NK-92 (cell line): ENCODE results near the gene COP1.
"Not testable (repeated sequence)": the region's sequence is repeated elsewhere in the genome, so short reads cannot be mapped to it uniquely, and the experiment has no call there.

Source experiments
- DNase-seq: peaks from one replicate; lab custom pipeline; 2025; ENCODE audit not compliant: unreplicated experiment; lab: John Stamatoyannopoulos, UW

The COP1 gene

DNA sequence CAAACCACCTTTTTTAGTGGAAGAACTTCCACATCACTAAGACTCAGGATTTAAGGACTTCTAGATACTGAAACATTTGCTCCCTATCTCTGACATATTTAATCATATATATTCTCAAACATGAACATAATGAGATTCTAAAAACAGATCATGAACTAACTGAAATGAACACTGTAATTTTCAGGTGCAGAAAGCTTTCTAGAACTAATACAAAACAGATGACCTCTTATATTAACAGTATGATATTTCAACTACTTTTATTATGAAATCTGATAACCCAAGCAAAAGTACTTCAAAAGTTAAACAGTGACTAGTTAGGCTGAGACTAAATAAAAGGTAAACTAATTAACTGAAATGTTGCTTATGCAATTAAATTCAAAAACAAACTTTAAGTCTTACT lies 157.5 kb downstream of the COP1 start:
- no peak for DNase-seq

DNA sequence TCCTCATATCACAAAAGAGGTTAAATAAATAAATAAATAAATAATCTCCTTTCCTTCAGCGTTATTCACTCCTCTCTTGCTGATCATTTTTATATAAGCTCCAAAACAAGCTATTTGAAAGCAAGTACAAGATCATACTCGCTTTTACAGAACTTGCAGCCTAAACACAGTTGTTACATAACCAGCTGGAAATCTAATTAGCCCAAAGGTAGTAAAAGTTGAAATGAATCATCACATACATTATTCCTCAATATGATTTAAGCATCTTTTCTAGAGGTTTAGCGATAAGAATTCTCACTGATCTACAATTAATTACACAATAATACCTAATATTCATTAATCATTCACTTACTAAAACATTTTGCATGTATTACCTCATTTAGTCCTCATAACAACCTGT lies 160.2 kb downstream of the COP1 start:
- no peak for DNase-seq

DNA sequence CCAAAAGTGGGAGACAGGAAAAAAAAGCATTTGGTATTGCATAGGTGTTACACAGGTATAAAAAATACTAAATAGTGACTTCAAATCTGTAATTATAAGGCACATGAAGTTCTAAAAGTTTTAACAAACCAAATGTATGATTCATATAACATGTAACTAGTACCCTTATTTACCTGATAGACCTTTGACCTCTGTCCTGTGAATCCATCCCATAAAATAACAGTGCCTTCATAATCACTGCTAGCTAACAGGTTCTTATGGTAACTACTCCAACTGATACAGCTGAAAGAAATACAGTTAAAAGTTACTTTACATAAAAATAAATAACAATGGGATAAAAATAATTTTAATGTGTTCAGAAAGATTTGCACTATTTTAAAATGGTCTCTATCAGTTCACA lies 163.5 kb downstream of the COP1 start:
- no peak for DNase-seq

DNA sequence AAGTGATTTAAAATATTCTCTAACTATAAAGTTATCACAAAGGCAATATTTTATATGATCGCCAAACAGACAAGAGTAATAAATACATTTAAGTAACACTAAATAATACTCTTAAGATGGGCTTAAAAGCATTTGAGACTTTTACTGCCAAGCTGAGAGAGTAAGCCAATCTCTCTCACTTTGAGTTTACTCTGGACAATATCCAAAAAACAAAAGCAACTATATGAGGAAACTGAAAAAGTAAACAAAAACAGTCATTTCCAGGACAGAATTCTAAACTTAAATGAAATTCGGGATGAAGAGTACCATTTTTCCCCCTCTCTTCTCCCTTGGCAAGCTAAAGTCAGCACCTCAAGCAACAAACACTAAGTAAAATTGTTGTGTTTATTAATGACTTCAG lies 173.2 kb downstream of the COP1 start:
- no peak for DNase-seq

DNA sequence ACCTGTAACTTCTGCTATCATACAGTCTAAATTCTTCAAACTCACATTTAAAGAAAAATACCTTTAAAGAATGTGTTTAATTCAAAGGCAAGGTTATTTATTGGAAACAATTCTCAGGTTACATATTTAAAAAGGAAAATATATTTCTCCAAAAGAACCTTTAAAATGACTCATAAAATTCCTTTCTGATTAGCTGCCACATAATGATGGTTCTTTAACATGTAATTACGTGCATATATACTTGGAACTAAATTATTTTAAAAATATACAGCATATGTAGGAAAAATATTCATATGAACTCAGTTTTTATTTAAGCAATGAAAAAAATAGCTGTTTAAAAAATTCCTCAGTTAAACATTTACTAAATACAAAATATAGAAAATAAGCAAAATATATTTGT lies 173.6 kb downstream of the COP1 start:
- no peak for DNase-seq

DNA sequence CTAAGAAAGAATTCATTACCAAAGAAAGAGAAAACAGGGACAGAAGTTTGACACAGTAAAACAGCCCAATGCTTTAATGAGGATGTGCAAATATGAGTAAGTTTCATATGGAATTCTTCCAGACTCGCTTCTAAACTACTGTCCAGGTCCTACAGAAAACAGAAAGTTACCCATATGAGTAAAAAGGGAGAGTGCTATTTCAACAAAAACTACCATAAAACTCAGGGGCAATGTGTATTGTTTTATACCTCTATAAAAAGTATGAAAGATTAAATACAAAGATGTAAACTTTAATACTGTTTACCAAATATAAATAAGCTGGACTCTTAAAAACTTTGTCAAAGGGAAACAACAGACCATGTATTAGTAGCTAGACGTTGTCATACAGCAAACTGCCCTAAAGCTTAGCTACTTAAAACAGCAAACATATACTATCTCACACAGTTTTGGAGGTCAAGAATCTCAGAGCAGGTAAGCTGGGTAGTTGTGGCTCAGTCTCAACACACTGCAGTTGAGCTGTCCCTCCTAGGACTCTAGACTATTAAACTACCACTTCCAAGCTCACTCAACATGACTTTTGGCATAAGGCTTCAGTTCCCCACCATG lies 174.9 kb downstream of the COP1 start:
- no peak for DNase-seq

DNA sequence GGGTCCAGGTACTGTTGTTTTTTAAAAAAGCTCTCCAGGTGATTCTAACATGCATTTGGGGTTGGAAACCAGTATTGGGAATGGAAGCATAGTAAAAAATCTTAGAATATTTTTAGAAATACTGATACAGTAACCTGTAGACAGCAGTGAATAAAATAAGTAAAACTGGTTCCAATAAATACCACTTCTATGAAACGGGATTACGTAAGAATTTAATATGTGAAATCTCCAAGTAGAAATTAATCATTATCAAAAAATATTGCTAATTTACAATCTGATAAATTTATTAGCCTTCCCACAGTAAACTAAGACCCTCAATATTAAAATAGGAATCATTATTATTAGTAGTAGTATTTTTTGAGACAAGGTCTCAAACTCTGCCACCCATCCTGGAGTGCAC lies 177.5 kb downstream of the COP1 start:
- no peak for DNase-seq

DNA sequence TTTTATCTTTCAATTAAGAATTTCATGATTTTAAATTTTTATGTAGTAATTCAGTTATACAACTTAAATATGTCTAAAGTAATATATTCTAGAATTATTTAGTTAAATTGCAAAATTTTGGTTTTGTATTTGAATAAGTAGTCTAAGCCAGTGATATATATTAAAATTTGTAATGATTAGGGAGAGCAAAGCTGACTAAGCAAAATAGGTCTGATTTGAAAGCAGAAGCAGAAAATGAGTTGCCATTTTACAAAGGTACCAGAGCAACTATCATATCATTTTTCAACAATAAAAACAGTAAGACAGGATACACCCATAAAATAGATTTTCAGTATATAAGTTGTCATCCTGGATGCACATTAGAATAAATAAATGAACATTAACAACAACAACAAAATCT lies 177.9 kb downstream of the COP1 start:
- DNase-seq = no peak

DNA sequence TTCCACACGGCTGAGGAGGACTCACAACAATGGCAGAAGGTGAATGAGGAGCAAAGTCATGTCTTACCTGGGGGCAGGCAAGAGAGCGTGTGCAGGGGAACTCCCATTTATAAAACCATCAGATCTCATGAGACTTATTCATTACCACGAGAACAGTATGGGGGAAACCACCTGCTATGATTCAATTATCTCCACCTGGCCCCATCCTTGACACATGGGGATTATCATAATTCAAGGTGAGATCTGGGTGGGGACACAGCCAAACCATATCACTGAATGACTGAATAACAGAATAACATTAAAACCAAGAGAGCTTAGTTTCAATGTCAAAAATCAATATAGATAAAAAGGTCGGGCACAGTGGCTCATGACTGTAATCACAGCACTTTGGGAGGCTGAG lies 179.2 kb downstream of the COP1 start:
- DNase-seq = not testable (repeated sequence)

DNA sequence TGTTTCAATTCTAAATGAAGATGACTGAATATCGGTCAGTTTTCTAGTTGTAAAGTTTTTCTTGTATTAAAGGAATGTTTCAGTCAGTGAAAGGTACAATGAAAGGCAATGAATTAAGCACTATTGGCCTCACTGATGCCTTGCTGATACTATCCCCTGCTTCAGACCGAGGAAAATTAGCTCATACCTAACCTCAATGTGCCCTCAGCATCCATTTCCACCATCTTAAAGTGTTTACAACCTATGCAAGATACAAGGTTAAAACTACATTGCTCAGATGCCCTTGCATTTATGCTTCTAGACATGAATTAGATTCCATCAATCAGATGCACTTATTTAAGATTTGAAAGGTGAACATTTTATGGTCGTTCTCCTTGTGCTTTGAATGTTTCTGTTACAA lies 184.5 kb downstream of the COP1 start:
- DNase-seq = no peak

DNA sequence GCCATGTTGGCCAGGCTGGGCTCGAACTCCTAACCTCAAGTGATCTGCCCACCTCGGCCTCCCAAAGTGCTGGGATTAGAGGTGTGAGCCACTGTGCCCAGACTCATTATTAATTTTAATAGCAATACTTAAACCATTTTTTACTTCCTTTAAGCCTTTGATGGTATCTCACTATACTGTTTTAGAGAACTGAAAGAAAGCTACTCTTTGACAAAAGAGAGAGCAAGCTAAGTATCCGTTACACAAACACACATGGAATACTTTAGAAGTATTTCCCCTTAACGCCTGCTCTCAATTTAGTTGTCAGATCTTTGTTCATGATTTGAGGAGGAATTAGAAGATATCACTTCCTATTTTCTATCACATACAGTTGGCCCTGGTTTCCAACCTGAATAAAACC lies 189.4 kb downstream of the COP1 start:
- DNase-seq = no peak

DNA sequence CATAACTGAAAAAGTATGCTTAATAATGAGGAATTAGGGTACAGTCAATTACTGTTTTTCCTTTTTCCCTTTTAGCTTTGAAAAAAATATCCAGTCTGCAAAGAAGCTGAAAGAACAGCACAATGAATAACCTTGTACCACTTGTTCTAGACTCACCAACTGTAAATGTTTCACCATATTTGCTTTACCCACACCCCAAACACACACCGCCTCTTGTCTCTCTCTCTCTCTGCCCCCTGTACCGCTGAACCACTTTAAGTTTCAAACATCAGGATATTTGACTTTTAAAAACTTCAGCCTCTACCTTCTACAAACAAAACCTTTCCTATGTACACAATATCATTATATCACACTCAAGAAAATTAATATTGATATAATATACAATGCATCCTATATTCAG lies 197.1 kb downstream of the COP1 start:
- DNase-seq = no peak

DNA sequence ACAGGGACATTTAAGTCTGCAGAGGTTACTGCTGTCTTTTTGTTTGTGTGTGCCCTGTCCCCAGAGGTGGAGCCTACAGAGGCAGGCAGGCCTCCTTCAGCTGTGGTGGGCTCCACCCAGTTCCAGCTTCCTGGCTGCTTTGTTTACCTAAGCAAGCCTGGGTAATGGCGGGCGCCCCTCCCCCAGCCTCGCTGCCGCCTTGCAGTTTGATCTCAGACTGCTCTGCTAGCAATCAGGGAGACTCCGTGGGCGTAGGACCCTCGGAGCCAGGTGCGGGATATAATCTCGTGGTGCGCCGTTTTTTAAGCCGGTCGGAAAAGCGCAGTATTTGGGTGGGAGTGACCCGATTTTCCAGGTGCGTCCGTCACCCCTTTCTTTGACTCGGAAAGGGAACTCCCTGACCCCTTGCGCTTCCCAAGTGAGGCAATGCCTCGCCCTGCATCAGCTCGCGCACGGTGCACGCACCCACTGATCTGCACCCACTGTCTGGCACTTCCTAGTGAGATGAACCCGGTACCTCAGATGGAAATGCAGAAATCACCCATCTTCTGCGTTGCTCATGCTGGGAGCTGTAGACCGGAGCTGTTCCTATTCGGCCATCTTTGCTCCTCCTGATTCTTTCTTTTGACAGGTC lies 199.2 kb downstream of the COP1 start:
- DNase-seq = not testable (repeated sequence)

DNA sequence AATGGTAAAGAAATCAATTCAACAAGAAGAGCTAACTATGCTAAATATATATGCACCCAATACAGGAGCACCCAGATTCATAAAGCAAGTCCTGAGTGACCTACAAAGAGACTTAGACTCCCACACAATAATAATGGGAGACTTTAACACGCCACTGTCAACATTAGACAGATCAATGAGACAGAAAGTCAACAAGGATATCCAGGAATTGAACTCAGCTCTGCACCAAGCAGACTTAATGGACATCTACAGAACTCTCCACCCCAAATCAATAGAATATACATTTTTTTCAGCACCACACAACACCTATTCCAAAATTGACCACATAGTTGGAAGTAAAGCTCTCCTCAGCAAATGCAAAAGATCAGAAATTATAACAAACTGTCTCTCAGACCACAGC lies 212.4 kb downstream of the COP1 start:
- DNase-seq = not testable (repeated sequence)

DNA sequence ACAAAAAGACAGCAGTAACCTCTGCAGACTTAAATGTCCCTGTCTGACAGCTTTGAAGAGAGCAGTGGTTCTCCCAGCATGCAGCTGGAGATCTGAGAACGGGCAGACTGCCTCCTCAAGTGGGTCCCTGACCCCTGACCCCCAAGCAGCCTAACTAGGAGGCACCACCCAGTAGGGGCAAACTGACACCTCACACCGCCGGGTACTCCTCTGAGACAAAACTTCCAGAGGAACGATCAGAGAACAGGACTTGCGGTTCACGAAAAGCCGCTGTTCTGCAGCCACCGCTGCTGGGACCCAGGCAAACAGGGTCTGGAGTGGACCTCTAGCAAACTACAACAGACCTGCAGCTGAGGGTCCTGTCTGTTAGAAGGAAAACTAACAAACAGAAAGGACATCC lies 214.3 kb downstream of the COP1 start:
- not testable (repeated sequence) for DNase-seq

DNA sequence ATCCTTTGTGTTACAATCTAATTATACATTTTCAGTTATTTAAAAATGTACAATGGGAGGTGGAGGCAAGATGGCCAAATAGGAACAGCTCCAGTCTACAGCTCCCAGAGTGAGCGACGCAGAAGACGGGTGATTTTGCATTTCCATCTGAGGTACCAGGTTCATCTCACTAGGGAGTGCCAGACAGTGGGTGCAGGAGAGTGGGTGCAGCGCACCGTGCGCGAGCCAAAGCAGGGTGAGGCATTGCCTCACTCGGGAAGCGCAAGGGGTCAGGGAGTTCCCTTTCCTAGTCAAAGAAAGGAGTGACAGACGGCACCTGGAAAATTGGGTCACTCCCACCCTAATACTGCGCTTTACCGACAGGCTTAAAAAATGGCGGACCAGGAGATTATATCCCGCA lies 214.9 kb downstream of the COP1 start:
- DNase-seq = not testable (repeated sequence)

DNA sequence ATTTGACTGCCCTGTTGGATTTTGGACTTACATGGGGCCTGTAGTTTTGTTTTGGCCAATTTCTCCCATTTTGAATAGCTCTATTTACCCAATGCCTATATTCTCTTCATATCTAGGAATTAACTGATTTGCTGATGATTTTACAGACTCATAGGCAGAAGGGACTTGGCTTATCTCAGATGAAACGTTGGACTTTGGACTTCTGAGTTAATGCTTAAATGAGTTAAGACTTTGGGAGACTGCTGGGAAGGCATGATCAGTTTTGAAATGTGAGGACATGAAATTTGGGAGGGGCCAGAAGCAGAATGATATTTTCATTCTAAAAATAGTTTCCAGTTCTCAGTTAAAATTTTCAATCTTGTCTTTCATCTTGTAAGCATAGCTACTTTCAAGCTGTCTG lies 222.3 kb downstream of the COP1 start:
- no peak for DNase-seq

DNA sequence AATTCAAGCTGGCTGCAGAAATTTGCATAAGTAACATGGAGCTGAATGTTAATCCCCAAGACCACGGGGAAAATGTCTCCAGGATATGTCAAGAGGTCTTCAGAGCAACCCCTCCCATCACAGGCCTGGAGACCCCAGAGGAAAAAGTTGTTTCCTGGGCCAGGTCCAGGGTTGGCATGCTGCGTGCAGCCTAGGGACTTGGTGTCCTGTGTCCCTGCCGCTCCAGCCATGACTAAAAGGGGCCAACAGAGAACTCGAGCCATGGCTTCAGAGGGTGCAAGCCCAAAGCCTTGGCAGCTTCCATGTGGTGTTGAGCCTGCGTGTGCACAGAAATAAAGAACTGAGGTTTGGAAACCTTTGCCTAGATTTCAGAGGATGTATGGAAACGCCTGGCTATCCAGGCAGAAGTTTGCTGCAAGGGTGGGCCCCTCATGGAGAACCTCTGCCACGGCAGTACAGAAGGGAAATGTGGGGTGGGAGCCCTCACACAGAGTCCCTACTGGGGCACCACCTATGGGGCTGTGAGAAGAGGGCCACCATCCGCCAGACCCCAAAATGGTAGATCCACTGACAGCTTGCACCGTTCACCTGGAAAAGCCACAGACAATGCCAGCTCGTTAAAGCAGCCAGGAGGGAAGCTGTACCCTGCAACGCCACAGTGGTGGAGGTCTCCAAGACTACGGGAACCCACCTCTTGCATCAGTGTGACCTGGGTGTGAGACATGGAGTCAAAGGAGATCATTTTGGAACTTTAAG lies 222.9 kb downstream of the COP1 start:
- no peak for DNase-seq

DNA sequence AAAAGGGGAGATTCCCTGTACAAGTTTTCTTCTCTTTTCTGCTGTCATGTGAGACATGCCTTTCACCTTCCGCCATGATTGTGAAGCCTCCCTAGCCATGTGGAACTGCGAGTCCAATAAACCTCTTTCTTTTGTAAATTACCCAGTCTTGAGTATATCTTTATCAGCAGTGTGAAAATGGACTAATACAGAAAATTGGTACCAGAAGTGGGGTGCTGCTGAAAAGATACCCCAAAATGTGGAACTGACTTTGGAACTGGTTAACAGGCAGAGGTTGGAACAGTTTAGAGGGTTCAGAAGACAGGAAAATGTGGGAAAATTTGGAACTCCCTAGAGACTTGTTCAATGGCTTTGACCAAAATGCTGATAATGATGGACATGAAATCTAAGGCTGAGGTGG lies 223.7 kb downstream of the COP1 start:
- not testable (repeated sequence) for DNase-seq

DNA sequence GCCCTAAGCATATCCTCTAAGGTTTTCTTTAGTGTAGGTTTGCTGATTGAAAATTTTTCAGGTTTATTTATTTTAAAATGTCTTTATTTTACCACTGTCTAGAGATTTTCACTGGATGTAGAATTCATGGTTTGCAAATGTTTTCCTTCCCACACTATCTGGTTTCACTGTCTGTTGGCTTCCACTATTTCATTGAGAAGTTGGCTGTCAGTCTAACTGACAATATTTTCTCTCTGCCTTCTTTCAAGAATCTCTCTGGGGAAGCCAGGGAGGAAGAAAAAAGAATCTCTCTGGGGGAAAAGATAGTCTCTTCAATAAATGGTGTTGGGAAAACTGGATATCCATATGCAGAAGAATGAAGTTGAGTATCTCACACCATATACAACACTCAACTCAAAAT lies 226.0 kb downstream of the COP1 start:
- DNase-seq = no peak

DNA sequence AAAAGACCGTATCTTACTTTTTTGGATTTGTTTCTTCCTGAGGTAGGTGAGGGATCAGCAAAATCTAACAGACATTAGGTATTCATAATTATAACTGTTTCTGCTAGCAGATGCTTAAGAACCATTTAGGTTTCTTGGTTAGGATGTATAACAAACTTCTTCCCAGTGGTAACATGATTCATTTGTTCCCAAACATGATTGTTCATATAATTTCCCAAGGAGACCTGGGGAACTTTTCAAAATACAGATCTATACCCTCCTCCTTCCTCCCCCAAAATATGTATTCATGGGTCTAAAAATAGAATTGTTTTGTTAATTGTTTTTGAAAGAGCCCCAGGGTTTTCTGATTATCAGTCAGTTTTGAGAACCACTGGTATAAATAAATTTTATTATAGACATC lies 228.2 kb downstream of the COP1 start:
- DNase-seq = no peak

DNA sequence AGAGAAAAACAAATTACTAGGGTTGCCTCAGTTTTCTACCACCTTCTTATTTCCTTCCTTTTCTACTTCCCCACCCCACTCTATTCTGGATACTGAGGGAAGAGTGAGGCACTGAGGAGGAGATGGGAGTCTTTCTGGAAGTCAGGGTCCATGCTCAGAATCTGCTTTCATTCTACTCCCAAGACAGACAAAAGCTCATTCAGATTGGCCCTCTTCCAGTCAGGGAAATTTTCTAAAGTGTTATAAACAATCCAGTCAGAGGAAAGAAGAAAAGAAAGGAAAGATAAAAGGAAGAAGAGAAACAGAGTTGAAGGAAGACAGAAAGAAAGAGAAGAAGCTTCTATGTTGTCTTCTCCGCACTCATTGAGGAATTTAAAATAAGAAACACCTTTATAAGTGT lies 228.6 kb downstream of the COP1 start:
- no peak for DNase-seq
